Activated naive CD8-positive, alpha-beta T cell treated with anti-CD3 and anti-CD28 coated beads for 36 hours (primary cell): ENCODE data around the gene AHCTF1. TPM values are rescaled to one million over a fixed set of nuclear protein-coding genes. Genes with fewer than 3 reads are reported as not detected.

Experiments
- DNase-seq: peaks from one replicate; pipeline ENCODE4 v3.0.0; 2021
- H3K27ac Mint-ChIP-seq: one replicate; pipeline ENCODE4 v1.8.0; 2022; ENCODE audit warnings: mild to moderate bottlenecking, moderate library complexity, mixed read lengths
- H3K27me3 Mint-ChIP-seq: one replicate; pipeline ENCODE4 v1.8.0; 2022; ENCODE audit warnings: mild to moderate bottlenecking, mixed read lengths
- H3K36me3 Mint-ChIP-seq: one replicate; pipeline ENCODE4 v1.8.0; 2021; ENCODE audit warnings: mild to moderate bottlenecking, mixed read lengths
- H3K4me1 Mint-ChIP-seq: one replicate; pipeline ENCODE4 v1.8.0; 2021; ENCODE audit warnings: mixed read lengths
- H3K4me3 Mint-ChIP-seq: one replicate; pipeline ENCODE4 v1.8.0; 2022; ENCODE audit warnings: mild to moderate bottlenecking, moderate library complexity, mixed read lengths
- H3K9me3 Mint-ChIP-seq: one replicate; pipeline ENCODE4 v1.8.0; 2022; ENCODE audit warnings: mixed read lengths
- total RNA-seq, 2 experiments: library from RNA; stranded (reverse); gene quantifications; one replicate each; pipeline ENCODE4 v1.2.3, GENCODE V29; 2021

AHCTF1 gene
- total RNA-seq, 2 experiments from 2014 or later: 52.2 to 62.2 TPM

DNA sequence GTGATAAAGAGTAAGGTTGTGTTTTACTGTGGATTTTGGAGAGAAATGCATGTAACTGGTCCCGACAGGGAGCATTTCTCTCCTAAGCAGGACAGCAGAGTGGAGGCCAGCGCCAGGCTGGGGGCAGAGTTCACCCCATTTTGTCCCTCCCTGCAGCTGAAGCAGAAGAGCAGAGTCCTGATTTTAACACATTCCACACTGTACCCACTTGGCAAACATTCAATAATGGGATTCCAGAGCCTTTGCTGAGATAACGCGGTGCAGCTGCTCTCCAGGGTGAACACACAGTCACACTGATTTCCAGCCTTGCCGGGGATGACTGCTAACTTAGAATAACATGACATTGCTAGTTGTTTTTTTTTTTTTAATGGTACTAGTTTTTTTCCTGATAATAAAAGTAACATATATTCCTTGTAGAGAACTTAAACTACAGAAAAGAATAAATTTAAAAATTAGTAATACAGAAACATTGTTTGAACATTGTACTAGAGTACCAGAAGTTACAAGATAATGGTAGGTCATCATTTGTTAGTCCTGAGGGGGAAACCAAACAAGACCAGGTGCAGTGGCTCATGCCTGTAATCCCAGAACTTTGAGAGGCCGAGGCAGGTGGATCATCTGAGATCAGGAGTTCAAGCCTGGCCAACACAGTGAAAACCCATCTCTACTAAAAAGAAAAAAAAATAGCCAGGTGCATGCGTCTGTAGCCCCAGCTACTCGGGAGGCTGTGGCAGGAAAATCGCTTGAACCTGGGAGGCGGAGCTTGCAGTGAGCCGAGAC, 130.3 kb downstream of the AHCTF1 start:
- no peaks in the 10 kb centered on the region for H3K9me3 Mint-ChIP-seq
- H3K4me3 Mint-ChIP-seq: no peak overlapping the region
- H3K27ac Mint-ChIP-seq: no peak overlapping the region
- DNase-seq: no peak
- no peaks in the 10 kb centered on the region for H3K4me1 Mint-ChIP-seq
- H3K27me3 Mint-ChIP-seq: no peaks in the 10 kb centered on the region
- H3K36me3 Mint-ChIP-seq: no peaks in the 10 kb centered on the region

- H3K4me3 Mint-ChIP-seq: no peak overlapping the region
- no peaks in the 10 kb centered on the region for H3K4me1 Mint-ChIP-seq
Observed at GRCh38 chr1:246800756-246801155, 131.0 kb downstream of the AHCTF1 start.

DNA sequence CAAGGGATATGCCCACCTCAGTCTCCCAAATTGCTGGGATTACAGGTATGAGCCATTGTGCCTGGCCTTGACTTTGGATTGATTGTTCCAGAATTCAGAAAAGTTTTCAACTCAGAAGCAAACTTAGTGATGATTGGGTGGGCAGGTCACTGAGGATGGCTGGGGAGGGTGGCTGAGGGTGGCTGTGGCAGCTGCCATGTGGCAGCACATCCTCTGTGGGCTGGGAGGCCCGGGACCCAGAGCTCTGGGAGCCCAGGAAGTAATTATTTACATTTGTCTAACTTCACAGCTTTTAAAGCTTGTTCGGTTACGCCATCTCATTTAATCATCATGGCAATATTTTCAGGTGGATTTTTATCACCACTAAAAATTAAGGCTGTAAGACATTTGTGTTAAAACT, 131.4 kb downstream of the AHCTF1 start:
- no peak overlapping the region for H3K4me3 Mint-ChIP-seq
- H3K27me3 Mint-ChIP-seq: no peaks in the 10 kb centered on the region
- H3K36me3 Mint-ChIP-seq: no peaks in the 10 kb centered on the region
- DNase-seq: no peak
- H3K27ac Mint-ChIP-seq: no peak overlapping the region
- no peaks in the 10 kb centered on the region for H3K9me3 Mint-ChIP-seq
- no peaks in the 10 kb centered on the region for H3K4me1 Mint-ChIP-seq

More at GRCh38 chr1:246800756-246801155, 131.0 kb downstream of the AHCTF1 start:
- H3K36me3 Mint-ChIP-seq: no peaks in the 10 kb centered on the region
- no peak overlapping the region for H3K27ac Mint-ChIP-seq
- no peak for DNase-seq
- no peaks in the 10 kb centered on the region for H3K9me3 Mint-ChIP-seq
- no peaks in the 10 kb centered on the region for H3K27me3 Mint-ChIP-seq

DNA sequence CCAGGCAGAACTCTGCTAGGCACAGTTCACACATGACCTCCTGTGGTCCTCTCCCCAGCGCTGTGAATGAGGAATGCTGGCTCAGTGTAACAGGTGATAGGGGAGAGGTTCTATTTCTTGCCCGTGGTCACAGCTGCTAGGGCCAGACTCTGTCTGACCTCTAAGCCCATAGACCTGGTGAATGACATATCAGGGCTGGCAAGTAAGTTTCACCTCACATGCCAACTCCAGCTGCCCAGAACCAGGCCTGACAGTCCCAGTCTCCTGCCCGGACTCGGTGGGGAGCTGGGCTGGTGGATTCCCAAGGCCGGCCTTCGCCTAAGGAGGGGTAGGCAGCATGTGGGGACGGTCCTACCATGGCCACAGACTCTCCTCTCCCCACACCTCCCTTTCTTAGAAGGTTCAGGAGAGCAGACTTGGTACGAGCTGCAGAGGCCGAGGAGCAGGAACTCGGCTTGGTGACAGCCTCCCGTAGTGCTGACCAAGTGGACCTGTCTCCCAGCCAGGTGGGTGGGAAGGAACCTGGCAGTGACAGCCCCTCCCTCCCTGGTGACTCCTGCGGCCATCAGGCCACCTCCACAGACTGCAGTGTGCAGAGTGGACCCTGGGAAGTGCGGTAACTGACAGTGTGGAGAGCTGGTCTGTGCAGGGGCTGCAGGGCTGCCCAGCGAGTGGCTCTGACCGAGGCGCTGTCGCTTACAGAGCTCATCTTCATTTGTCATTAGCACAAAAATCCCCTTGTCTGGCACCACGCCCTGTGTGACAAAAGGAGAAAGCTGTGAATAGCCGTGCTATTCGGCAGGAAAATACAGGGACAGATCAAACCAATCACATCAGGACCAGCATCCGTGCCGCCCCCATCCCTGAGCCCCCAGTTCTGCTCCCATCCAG, 132.9 kb downstream of the AHCTF1 start:
- H3K36me3 Mint-ChIP-seq: no peaks in the 10 kb centered on the region
- no peaks in the 10 kb centered on the region for H3K9me3 Mint-ChIP-seq
- no peak for DNase-seq
- H3K4me1 Mint-ChIP-seq: no peaks in the 10 kb centered on the region
- H3K27ac Mint-ChIP-seq: no peak overlapping the region
- H3K4me3 Mint-ChIP-seq: no peak overlapping the region
- no peaks in the 10 kb centered on the region for H3K27me3 Mint-ChIP-seq

- H3K27ac Mint-ChIP-seq: no peak overlapping the region
- no peak overlapping the region for H3K4me3 Mint-ChIP-seq
- no peaks in the 10 kb centered on the region for H3K36me3 Mint-ChIP-seq
Observed at GRCh38 chr1:246798107-246798506, 133.6 kb downstream of the AHCTF1 start.

GRCh38 chr1:246797597-246797996, 134.2 kb downstream of the AHCTF1 start:
- DNase-seq: no peak
- Mint-ChIP-seq H3K4me3 (no peak overlapping the region), H3K27me3 (no peaks in the 10 kb centered on the region), H3K9me3 (no peaks in the 10 kb centered on the region), H3K27ac (no peak overlapping the region), H3K36me3 (no peaks in the 10 kb centered on the region), H3K4me1 (no peaks in the 10 kb centered on the region)

More at GRCh38 chr1:246798107-246798506, 133.6 kb downstream of the AHCTF1 start:
- Mint-ChIP-seq H3K4me1 (no peaks in the 10 kb centered on the region), H3K9me3 (no peaks in the 10 kb centered on the region), H3K27me3 (no peaks in the 10 kb centered on the region)
- DNase-seq: no peak

DNA sequence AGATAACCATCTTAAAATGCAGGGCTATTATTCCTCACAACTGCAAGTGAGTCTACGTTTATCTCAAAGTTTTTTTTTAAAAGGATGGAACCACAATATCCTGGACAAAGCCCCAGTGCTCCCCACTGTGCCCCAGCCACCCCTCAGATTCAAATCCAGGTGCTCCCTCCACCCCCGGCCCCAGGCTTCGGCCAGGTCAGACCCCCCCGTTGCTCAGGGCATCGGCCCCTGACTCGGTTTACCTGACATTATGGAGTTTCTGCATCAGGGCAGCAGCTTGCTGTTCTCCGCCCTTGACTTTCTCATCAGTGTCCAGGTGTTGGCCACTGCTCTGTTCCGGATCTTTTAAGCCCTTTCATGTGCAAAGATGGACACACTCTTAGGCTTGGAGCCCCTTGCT, 134.6 kb downstream of the AHCTF1 start:
- H3K4me3 Mint-ChIP-seq: no peak overlapping the region
- no peaks in the 10 kb centered on the region for H3K36me3 Mint-ChIP-seq
- no peak for DNase-seq
- H3K27me3 Mint-ChIP-seq: no peaks in the 10 kb centered on the region
- H3K27ac Mint-ChIP-seq: no peak overlapping the region
- H3K9me3 Mint-ChIP-seq: no peaks in the 10 kb centered on the region
- no peaks in the 10 kb centered on the region for H3K4me1 Mint-ChIP-seq

DNA sequence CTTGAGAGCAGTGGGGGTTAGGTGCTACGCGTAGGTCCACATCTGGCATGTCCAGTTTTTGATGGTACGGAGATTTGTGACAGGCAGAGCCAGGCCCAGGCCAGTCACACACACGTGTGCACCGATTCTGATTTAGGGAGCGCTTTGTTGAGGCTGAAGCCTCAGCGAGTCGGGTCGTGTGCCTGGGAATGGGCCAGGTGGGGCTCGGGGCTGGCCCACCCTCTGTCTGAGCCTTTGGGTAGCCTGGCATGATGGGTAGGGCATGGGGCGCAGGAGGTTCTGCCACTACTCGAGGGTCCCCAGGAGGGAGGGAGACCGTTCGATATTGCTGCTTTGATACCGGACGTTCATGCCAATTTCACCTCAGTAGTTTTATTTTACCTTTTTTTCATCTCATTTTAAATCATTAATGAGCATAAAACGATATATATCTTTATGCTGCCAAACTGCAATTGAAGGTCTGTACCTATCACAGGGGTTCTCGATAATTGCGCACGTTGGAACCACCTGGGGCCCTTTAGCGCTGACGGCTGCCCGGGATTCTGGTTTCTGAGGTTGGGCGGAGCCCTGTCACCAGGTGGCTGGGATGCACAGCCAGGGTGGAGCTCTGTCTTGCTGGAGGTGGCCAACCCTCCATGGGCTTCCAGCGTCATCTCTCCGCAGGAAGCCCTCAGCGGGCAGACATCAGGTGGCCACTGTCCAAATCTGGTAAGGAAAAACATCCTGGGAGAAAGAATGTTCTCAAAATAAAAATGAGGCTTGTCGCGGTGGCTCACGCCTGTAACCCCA, 135.6 kb downstream of the AHCTF1 start:
- Mint-ChIP-seq H3K27me3 (no peaks in the 10 kb centered on the region), H3K9me3 (no peaks in the 10 kb centered on the region), H3K4me3 (no peak overlapping the region), H3K4me1 (no peaks in the 10 kb centered on the region), H3K27ac (no peak overlapping the region), H3K36me3 (no peaks in the 10 kb centered on the region)
- DNase-seq: no peak

DNA sequence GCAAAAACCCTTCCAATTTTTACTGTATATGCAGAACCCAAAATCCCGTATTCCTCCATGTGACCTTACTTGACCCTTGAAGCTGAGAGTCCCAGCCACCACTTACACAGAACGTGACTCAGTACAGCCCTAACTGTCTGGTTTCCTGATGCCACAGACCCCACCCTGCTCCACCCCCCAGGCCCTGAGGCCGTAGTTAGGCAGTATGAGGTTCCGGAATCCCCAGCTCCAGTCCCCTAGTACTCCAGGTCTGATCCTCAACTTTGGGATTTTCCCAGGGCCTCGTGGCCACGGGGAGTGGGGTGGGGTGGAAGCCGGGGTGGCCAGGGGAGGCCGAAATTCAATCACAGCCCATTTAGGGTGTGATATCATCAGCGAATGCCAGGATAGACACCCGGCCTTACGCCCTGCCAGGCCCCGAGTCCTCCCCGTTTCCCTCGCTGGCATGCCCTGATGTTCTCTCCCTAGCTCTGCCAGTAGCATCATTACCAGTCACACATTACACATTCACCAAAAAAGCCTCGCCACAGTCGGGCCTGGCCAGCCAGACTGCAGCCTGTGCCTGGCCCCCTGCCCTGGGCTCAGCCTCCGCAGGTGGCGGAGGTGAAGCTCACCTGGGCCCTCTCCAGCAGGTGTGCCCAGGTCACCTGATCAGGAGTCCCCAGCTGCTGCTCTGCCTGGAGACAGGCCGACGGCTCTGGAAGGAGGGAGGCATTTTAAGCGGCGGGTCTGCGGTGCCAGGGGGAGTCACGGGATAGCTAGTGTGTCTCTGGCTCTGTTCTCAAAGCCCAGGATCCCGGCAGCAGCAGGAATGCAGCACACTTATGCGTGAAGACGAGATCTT, 136.7 kb downstream of the AHCTF1 start:
- no peaks in the 10 kb centered on the region for H3K4me1 Mint-ChIP-seq

DNA sequence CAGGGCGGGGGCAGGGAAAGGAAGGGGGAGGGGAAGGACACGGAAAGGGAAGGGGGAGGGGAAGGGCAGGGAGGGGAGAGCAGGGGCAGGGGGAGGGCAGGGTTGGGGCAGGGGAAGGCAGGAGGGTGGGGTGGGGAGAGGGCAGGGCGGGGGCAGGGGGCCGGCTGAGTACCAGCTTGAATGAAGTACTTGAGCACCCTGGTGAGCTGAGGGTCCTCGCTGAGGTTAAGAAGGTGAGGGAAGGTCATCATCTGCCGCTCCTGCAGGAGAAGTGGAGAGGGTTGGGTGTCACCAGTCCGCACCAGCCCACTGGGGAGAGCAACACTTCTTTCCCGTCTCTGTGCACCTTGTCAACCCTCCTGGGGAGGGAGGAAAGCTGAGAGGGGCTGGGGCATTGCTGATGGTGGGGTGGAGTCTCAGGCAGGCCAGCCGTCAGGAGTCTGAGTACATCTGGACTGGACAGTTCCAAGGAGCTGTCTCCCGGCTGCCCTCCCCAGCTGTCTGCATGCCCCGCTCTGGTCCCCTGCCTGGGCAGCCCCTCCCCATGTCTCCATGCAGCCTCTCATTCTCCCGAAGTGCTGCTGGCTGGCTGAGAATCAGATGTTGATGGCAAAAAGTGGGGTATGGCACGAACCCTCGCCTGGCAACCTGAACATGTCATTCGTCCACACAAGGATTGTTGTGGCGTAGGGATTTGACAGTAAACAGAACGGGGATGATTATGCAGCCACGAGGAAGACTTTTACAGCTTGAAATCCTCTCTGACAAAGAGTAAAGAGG, 137.5 kb downstream of the AHCTF1 start:
- no peaks in the 10 kb centered on the region for H3K36me3 Mint-ChIP-seq

More for the DNA sequence above, 136.7 kb downstream of the AHCTF1 start:
- H3K9me3 Mint-ChIP-seq: no peaks in the 10 kb centered on the region
- no peak overlapping the region for H3K4me3 Mint-ChIP-seq
- no peaks in the 10 kb centered on the region for H3K36me3 Mint-ChIP-seq
- H3K27me3 Mint-ChIP-seq: peaks cover 7% of the 10 kb centered on the region
- H3K27ac Mint-ChIP-seq: no peak overlapping the region
- no peak for DNase-seq

GRCh38 chr1:246793356-246793896, 138.3 kb downstream of the AHCTF1 start:
- Mint-ChIP-seq H3K4me1 (peaks cover 6% of the 10 kb centered on the region), H3K36me3 (no peaks in the 10 kb centered on the region)

More for the DNA sequence above, 137.5 kb downstream of the AHCTF1 start:
- no peak overlapping the region for H3K4me3 Mint-ChIP-seq
- H3K9me3 Mint-ChIP-seq: no peaks in the 10 kb centered on the region
- DNase-seq: no peak
- no peak overlapping the region for H3K27ac Mint-ChIP-seq
- H3K4me1 Mint-ChIP-seq: peaks cover 2% of the 10 kb centered on the region
- peaks cover 15% of the 10 kb centered on the region for H3K27me3 Mint-ChIP-seq

GRCh38 chr1:246792603-246793002, 139.1 kb downstream of the AHCTF1 start:
- Mint-ChIP-seq H3K36me3 (no peaks in the 10 kb centered on the region), H3K4me3 (no peak overlapping the region), H3K4me1 (peaks cover 6% of the 10 kb centered on the region), H3K9me3 (no peaks in the 10 kb centered on the region), H3K27ac (no peak overlapping the region), H3K27me3 (peaks cover 20% of the 10 kb centered on the region)
- DNase-seq: no peak

More at GRCh38 chr1:246793356-246793896, 138.3 kb downstream of the AHCTF1 start:
- Mint-ChIP-seq H3K4me3 (no peak overlapping the region), H3K27ac (no peak overlapping the region), H3K27me3 (peaks cover 18% of the 10 kb centered on the region), H3K9me3 (no peaks in the 10 kb centered on the region)
- no peak for DNase-seq

GRCh38 chr1:246791303-246791918, 140.3 kb downstream of the AHCTF1 start:
- no peak for DNase-seq
- peaks cover 20% of the 10 kb centered on the region for H3K27me3 Mint-ChIP-seq

More at GRCh38 chr1:246791303-246791918, 140.3 kb downstream of the AHCTF1 start:
- Mint-ChIP-seq H3K9me3 (no peaks in the 10 kb centered on the region), H3K27ac (no peak overlapping the region), H3K4me3 (no peak overlapping the region), H3K36me3 (no peaks in the 10 kb centered on the region), H3K4me1 (peaks cover 6% of the 10 kb centered on the region)
